GM19238 (cell line): Measurements from ENCODE around the gene ASTN1.

Experiments
- DNase-seq: peaks from one replicate; pipeline ENCODE4 v3.0.0; 2011; ENCODE audit warnings: low spot score; ENCODE audit not compliant: insufficient read length

Gene ASTN1

GRCh38 chr1:177164380-177165068 lies at the start of gene ASTN1:
ASTN1 (minus strand) TSS chr1:177164712; CDS start chr1:177164676, 36 bp downstream.
- no peak for DNase-seq

GRCh38 chr1:177211231-177211630 lies 46.7 kb upstream of the ASTN1 start:
- DNase-seq, result no peak

DNA sequence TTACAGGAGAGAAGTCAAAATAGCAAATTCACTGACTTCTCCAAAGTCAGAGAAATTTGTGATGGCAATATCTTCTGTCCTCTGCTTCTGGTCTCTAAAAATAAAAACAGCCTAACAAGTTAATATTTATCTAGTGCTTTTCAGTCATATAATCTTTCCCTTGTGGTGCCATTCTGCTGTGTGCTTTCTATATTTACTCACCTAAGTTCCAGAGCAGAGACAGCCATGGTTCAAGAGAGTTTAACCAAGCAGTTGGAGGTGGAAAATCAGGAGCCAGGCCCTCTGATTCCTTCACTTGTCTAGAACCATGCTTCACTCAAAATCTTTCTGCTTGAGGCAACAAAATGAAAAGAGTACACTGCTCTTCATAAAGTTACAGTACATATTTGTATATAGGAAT lies 45.6 kb upstream of the ASTN1 start:
- no peak for DNase-seq

GRCh38 chr1:177209357-177209756 lies 44.8 kb upstream of the ASTN1 start:
- DNase-seq, result no peak

GRCh38 chr1:177208920-177209319 lies 44.4 kb upstream of the ASTN1 start:
- no peak for DNase-seq

- no peak for DNase-seq
These were observed 42.4 kb upstream of the ASTN1 start for GRCh38 chr1:177206831-177207355.

- DNase-seq, result no peak
These were observed 35.8 kb upstream of the ASTN1 start for GRCh38 chr1:177200290-177200689.

GRCh38 chr1:177198243-177198642 lies 33.7 kb upstream of the ASTN1 start:
- no peak for DNase-seq

DNA sequence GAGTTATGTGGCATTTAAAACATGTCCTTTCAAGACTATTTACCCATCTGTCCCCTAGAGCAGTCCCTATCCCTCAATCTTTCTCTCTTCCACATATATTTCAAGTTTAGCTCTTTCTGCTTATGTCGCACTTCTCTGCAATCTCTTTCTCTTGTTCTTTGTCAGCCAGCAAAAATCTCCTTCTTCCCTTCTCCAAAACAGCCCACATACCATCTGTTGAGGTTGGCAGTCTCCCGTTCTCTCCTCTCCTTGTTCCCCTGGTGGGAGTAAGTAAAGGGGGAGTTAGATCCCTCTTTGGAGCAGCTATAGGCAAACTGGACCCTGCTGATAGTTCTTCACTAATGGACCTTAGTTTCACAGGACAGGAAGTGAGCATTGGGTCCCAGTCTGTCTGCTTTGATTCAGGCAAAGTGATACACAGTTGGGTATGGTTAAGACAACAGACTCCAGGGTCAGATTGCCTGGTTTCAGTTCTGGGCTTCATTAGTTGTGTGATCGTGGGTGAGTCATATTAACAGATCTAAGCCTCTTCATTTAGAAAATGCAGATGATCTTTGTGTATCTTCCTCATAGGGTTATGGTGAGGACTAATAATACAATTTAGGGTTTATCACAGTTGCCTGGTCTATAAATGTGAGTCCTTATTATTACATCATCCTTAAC lies 25.9 kb upstream of the ASTN1 start:
- DNase-seq, result no peak

- no peak for DNase-seq
These were observed 22.1 kb upstream of the ASTN1 start for GRCh38 chr1:177186639-177187038.

DNA sequence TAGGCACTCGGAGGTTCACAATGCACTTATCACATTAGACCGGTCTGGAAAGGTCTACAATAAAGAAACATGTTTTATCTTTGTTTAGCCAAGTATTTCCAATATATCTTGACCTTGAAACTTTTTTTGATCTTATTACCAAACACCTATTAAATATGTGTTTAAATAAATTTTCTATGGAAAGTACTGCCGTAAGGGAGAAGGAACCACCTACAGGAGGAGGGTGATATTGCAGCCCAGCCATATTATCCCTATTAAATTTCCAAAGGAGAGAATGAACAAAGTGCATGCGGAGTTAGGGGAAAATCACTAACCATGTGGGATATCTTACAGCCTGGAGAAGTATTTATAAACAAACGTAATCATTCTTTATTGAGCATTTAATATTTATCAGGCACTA lies 20.7 kb upstream of the ASTN1 start:
- DNase-seq, result no peak

GRCh38 chr1:177183836-177184235 lies 19.3 kb upstream of the ASTN1 start:
- no peak for DNase-seq

- peak; percentile 52 for DNase-seq
These were observed 17.2 kb upstream of the ASTN1 start for GRCh38 chr1:177181631-177182291.

DNA sequence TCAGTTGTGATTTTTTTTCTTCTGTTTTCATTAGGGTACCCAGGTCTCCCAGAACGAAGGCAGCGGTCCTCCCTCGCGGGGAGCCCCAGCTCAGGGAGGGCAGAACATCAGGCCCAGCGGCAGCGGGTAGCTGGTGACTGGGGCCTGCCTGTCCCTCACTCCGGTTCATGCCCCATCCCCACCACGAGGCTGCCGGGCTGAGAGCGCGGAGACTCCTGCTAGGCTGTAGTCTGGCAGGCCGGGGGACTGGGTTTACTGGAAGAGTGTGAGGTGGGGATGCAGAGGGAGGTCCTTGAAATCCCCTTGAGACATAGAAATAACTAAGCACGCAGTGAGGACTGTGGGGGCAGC lies 16.7 kb upstream of the ASTN1 start:
- no peak for DNase-seq

GRCh38 chr1:177174921-177175634 lies 10.6 kb upstream of the ASTN1 start:
- no peak for DNase-seq

- DNase-seq, result no peak
These were observed 9.5 kb upstream of the ASTN1 start for GRCh38 chr1:177173976-177174375.

GRCh38 chr1:177172866-177173265 lies 8.4 kb upstream of the ASTN1 start:
- DNase-seq, result no peak

DNA sequence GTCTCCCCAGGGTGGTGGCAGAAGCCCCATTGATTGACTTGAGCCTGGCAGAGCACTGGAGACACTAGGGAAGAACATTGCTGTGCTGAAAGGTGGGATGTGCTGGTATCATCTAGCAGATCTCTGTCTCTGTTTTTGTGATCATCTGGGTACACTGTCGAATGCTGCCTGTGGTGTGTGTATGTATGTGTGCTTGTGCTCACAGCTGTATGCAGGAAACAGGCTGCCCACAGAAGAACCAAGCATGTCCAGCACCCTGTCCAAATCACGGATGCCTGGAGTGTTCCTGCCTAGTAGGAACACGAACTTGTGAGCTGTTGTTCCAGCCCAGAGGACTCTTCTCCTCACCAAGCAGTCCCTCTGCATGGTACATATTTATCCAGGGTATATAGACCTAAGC lies 7.8 kb upstream of the ASTN1 start:
- DNase-seq, result no peak

DNA sequence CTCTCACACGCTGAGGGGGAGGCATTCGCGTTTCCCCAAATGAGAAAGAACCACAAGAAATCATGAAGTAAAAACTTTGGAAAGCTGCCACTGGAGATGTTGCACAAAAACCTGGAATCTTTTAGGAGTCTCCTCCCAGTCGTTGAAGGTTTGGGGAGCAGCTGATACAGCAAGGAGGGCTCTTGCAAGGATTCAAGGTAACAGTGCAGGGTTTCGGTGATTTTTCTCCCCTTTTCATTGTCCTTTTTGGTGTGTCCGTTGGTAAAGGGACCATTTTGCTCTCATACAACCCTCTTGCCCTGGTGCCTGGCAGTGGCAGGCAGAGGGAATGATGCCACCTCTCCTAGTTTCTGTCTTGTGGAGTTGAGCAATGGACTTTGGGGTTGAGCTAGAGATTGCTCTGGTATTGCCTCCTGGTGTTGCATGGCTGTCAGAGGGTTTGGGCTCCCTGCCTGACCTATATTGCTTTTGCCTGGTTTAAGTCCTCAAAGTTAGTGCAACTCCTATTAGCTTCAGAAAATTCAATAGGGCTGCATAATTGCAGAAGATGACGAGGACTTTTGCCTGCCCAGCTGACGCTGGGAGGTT lies 7.1 kb upstream of the ASTN1 start:
- DNase-seq, result no peak

- DNase-seq, result no peak
These were observed 6.4 kb upstream of the ASTN1 start, which contains the start of gene BRINP2 for GRCh38 chr1:177170756-177171535. BRINP2 (plus strand) TSS chr1:177170958; CDS start chr1:177229877, 58,919 bp downstream.

GRCh38 chr1:177165069-177165439 lies 542 bp upstream of the ASTN1 start:
- no peak for DNase-seq
